Subcutaneous adipose tissue (tissue), 4 donors: ENCODE data around the gene NAXD. TPM values are rescaled to one million over a fixed set of nuclear protein-coding genes. Genes with fewer than 3 reads are reported as not detected.

Experiments
- total RNA-seq, 4 donors: library from RNA; depleted of rRNA; stranded (reverse); fragments of >200 nt; gene quantifications; one replicate each; pipeline ENCODE4 v1.1.0, GENCODE V29; 2016
- TF ChIP-seq, protein P1 (sequence below): fragments of 450-650 bp; IDR thresholded peaks from one replicate; pipeline ENCODE4 v1.5.1; 2016; ENCODE audit warnings: low read depth, mild to moderate bottlenecking, control low read depth, antibody characterized with exemption, moderate library complexity

The NAXD gene
- total RNA-seq, 4 donors from 2014 or later = 17.0 to 27.1 (median 20.4) TPM

DNA sequence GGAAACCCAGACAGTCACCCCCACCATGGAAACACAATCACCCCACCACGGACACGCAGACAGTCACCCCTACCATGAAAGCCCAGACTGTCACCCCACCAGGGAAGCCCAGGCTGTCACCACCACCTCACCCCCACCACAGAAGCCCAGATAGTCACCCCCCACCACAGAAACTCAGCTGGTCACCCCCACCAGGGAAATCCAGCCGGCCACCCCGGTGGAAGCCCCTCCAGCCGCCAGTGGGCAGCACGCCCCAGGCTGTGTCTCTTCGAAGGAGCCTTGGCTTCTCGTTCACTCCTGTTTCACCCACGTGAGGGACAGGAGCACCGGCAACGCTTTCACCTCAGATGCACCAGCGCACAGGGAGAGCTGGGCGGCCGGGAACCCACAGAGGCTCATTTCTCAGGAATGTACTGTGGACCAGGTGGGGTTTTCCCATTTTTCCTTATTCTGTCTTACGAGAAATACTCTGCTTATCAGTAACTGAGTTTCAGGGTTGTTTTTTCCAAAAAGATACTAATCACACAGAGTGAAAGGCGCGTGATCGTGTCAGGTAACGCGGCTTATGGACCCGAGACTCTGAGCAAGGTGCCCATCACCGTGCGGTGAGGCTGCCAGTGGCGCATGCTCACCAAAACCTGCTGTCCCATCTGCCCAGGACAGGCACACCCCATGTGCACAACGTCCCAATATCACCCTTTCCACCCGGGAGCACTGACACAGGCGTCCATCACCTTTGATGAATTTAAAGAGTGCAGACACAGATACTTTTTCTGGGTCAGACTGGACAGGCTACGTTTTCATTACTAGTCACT is 62.6 kb downstream of the NAXD start:
- TF ChIP-seq, protein P1, sequence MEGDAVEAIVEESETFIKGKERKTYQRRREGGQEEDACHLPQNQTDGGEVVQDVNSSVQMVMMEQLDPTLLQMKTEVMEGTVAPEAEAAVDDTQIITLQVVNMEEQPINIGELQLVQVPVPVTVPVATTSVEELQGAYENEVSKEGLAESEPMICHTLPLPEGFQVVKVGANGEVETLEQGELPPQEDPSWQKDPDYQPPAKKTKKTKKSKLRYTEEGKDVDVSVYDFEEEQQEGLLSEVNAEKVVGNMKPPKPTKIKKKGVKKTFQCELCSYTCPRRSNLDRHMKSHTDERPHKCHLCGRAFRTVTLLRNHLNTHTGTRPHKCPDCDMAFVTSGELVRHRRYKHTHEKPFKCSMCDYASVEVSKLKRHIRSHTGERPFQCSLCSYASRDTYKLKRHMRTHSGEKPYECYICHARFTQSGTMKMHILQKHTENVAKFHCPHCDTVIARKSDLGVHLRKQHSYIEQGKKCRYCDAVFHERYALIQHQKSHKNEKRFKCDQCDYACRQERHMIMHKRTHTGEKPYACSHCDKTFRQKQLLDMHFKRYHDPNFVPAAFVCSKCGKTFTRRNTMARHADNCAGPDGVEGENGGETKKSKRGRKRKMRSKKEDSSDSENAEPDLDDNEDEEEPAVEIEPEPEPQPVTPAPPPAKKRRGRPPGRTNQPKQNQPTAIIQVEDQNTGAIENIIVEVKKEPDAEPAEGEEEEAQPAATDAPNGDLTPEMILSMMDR = no peak

GRCh38 chr13:110680852-110681251 is 65.5 kb downstream of the NAXD start:
- TF ChIP-seq, protein P1 = no peak

- TF ChIP-seq, protein P1 = no peak
Measured at GRCh38 chr13:110681868-110682550, 66.7 kb downstream of the NAXD start.

- TF ChIP-seq, protein P1 = no peak
Measured at GRCh38 chr13:110682746-110683145, 67.4 kb downstream of the NAXD start.

DNA sequence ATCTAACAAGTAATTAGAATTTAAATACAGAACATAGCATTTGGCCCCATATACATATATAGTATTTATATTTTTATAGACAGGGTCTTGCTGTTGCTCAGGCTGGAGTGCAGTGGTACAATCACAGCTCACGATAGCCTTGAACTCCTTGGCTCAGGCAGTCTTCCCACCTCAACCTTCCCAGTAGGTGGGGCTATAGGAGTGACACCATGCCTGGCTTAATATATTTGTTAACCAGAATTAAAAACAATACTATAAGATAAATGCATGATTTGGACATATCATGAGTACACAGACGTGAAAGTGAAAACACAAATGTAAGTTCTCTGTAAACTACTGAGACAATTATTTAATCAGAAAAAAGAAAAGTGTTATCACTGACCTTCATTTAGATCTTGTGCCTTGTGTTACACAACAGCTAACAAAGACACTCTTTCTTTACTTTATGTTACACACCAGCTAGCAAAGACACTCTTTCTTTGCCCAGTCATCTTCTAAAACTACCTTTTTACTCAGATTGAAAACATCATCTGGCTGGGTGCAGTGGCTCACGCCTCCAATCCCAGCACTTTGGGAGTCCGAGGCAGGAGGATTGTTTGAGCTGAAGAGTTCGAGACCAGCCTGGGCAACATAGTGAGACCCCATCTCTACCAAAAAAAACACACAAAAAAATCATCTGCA is 68.0 kb downstream of the NAXD start:
- TF ChIP-seq, protein P1 = no peak

DNA sequence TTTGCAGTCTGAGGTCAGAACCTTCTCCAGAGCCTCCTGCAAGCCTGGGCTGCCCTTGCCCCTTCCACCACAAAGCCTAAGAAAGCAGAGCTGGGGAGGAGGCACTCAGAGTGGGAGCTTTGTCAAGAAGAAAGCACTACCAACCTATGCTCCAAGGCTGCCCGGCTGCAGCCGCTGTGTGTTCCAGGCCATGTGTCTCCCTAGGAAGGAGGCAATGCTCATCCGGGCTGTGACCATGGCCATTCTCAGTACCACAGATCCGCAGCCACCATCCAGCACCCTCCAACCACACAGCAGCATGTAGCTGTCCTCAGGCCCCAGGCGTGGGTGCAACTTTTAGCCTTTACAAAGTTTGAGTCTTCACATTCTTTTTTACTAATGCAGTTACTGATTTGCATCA is 68.6 kb downstream of the NAXD start:
- TF ChIP-seq, protein P1 = no peak
